GM18507 (cell line): Measurements from ENCODE around the gene DLGAP4.
"Not testable (repeated sequence)": the region's sequence is repeated elsewhere in the genome, so short reads cannot be mapped to it uniquely, and the experiment has no call there.

Source experiments
- DNase-seq: peaks from one replicate; pipeline ENCODE4 v3.0.0; 2011; ENCODE audit warnings: low read depth; ENCODE audit not compliant: insufficient read length; ENCODE audit errors: extremely low spot score
- FAIRE-seq: peaks from 2 replicates; lab custom pipeline; 2011; peaks lifted over from hg19 to GRCh38; lab: Jason Lieb, UNC

DLGAP4 gene

DNA sequence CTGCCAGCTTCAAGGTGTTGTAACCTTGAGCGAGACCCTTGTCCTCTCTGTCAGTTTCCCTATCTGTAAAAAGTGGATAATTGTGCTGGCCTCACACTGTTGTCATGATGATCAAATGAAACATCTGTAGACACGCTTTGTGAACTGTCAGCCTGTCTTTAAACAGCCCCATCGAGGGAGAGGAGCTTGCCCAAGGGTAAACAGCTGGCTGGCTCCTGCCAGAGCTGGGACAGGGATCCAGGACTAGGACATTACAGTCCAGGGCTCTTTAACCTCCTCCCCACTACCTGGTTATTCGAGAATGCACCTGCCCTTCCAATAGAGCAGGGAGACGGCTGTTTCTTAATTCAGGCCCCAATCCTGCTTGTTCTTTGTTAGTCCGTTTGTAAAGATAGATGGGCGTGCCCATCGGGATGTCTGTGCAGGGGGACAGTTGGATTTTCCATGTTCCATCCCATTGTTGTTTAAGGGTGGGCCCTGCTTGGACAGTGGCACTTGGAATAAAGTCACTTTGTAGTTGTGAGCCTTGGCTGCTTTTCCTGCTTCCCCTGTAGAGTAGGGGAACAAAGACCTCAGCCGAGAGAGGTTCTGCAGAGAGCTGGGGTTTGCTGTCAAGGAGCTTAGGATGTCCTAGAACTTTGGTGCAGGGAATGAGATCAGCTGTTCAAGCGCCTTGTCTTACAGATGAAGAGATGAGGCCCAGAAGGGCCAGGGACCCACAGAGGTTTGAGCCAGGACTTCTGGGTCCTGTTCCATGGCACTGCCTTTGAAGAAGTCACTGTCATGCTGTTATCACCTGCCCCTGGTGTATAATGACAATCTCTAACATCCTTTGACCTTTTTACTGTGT lies 157.3 kb downstream of the DLGAP4 start:
- no peak for FAIRE-seq

DNA sequence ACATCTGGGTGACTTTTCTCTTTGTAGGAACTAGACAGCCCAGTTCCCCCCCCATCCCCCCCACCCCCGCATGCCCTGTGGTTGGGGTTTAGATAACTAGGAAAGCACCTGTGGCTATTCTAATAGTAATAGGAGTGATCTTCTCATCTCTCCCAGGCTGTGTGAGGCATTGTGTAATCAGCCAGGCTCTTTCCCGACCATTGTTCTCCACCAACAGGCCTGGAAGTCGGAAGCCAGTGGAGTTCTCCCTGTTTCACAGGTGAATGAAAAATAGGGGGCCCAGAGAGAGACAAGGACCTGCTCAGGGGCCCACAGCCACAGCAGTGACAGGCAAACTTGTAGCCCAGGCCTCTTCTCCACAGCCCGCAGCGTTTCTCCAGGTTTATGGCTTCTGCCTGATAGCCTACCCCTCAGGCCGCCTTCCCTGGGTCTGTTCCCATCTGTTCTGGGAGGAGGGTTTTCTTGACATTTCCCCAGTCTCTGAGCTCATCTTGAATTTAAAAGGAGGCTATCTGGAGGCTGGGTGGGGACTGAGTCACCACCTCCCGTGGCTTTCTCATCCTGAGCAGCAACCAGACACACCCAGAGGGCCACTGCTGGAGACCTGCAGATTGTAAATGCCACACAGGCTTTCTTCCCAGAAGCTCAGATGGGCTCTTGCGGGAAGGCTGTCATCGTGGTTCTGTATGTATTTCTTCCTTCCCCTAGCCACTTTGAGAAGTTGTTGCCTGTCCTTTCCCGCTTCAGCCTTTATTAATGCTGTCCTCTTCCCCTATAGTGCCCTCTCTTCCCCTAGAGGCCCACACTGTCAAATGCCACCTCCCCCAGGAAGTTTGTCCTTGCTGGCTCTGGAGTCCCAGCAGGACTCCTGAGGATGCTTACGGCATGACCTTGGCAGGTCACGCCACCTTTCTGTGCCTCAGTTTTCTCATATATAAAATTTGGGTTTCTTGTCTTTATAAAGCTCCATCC lies 159.3 kb downstream of the DLGAP4 start:
- FAIRE-seq (no peak), DNase-seq (no peak)

More for the DNA sequence above, 157.3 kb downstream of the DLGAP4 start:
- no peak for DNase-seq

DNA sequence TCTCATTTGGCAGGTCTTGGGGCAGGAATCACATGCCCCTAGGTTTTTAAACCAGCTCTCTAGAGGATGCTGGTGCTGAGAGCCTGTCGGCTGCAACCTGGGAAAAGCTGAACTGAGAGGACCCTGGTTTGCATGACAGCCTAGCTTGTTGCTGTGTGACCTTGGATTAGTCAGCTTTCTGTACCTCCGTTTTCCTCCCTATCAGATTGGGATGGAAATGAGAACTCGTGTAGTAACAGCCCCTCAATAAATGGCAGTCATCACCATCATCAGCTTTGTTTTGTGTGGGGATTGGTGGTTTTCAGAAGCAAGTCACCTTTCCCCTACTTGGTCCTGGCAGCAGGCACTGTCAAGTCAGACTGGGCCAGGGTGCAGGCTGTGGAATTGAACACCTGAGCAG lies 159.9 kb downstream of the DLGAP4 start:
- FAIRE-seq, result peak; percentile 33
- no peak for DNase-seq

DNA sequence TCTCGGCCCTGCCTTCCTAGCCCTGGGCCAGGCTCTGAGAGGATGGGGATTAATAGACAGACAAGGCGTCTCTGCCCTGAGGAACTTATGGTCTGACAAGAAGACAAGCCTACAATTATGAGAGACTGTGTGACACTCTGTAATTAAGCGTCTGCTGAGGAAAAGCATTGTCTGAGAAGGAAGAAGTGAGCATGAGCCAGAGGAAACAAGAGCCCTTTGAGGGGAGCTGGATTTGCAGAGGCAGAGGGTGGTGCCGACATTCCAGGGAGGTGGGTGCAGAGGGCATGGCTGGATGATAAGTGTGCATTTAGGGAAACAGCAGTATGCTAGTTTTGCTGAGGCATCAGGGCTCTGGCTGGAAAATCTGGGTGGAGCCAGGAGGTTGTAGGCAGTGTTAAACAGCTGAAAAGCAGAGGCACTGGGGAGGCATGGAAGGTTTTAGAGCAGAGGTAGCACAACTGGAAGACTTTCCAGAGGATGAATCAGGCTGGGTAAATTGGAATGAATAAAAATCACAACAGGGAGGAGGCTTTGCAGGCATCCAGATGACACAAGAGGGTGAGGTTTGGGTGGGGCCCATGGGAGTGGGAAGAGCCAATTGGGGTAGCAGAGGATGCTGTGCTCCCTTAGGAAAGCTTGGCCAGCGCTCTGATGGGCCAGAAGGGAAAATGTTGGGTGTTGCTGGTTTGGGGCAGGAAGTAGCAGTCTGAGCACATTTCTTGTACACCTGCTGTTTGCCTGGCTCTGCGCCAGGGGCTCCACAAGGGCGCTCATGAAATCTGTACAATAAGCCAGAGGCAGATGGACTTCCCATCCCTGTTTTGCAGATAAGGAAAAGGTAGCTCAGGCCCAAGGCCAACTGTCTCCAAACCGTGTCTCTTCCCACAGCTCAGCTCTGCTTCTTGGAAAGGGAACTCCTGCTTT lies 161.2 kb downstream of the DLGAP4 start:
- FAIRE-seq (peak; percentile 85), DNase-seq (no peak)

DNA sequence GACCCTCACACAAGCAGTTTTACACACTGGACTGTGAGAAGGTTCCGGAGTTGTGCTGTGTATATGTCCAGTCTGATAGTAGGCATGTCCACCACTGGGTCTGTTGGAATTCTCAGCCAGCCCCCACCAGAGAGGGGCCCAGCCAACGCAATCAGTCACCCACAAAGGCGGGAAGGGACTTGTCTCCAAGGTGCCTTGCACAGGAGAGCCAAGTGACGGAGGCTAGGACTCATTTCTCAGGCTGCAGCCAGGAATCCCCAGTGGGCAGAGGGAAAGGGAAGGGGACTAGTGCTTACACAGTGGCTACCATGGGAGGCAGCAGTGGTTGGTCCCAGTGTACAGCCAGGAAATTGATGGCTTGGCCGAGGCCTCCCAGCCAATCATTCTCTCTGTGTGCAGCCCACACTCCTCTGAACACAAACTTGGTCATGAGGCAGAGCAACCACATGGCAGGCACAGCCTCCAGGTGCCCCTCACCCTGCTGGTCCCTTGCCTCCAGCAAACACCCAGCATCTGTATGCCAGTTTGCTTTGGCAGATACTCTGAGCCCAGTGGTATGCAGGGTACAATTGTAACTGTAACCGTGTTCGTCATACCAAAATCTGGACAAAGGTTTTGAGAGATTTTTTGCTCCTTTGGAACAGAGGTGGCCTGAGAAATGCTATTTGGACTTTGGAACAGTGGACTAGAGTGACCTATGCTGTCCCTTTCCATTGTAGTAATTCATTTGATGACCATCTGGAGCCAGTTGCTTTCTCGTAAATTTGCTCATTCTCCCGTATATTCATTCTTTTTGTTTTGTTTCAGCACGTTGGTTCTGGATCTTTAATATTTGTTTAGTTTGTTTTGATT lies 162.2 kb downstream of the DLGAP4 start:
- no peak for DNase-seq
- FAIRE-seq, result no peak

DNA sequence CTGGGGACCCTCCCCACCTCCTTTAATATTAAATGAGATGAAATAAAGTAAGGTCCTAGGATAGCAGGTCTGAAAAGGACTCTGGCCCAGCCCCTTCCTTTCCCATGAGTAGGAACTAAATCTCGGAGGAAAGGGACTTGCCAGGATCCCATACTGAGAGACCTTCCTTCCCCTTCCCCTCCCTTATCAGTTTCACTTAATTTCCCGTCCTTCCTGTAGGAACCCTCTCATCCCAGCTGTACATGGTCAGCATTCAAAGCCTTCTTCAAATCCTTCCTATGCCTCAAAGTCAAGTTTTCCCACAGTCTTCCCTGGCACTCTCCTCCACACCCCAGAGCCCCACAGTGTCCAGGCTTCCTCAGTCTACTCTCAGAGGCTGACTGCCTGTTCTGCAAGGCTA lies 163.8 kb downstream of the DLGAP4 start:
- DNase-seq (no peak), FAIRE-seq (no peak)

DNA sequence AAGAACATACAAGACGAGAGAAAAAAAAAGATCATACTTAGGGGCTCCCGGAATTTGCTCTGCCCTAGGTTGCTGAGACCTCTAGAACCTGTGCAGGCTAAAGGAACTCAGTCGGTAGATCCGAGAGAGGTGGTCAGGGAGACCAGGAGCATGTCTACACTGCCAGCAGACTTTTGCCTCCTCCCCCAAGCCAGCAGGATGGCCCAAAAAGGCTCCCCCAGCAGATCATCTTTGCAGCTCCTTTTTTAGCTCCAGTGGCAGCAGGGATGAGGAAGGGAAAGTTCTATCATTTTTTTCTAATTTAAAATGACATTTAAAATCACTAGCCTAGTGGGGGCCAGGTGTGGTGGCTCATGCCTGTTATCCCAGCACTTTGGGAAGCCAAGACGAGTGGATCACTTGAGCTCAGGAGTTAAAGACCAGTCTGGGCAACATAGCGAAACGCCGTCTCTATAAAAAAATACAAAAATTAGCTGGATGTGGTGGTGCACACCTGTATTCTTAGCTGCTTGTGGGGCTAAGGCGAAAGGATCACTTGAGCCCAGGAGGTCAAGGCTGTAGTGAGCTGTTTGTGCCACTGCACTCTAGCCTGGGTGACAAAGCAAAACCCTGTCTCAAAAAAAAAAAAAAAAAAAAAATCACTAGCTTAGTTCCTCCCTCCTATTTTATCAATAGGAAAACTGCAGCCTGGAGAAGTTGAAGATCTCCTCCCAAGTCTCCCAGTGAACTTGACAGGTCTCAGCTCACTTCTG lies 165.9 kb downstream of the DLGAP4 start:
- FAIRE-seq (no peak), DNase-seq (no peak)

DNA sequence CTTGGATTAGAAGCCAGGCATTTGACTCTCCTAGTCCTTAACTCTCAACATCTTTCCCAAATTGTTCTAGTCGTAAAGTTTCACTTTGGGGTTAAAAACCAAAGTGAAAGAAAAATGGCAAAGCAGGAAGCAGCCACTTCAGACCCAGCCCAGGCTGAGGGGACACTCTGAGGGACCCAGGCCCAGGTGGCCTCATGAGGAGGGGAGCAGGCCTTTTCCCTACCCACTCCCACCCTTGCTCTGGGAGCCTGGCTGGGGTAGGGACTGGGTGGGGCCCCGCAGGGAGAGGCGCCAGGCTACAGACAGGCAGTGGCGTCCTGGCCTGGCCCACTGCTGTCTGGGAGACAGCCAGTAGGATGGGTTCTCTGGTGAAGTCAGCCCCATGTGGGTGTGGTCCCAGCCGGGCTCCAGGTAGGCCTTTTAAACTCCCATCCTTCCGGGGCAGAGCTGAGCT lies 166.5 kb downstream of the DLGAP4 start:
- no peak for DNase-seq
- FAIRE-seq, result no peak

DNA sequence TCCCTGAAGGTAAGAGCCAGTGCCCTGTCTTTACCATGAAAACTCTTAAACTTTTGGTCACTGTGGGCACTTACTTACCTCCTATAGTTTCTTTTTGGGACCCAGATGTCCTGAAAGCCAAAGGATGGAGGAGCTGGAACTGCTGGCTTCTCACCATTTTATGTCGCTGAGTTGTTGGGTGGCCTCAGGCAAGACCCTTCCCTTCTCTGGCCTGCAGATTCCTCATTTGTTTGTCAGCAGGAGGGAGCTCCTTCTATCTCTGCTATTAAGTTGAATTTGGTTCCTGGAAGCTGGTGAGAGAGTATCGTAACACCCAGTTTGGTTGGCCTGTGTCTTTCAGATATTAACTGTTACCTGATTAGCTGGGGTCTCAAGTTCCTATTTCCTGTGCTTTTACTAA lies 167.0 kb downstream of the DLGAP4 start:
- FAIRE-seq (no peak), DNase-seq (no peak)

DNA sequence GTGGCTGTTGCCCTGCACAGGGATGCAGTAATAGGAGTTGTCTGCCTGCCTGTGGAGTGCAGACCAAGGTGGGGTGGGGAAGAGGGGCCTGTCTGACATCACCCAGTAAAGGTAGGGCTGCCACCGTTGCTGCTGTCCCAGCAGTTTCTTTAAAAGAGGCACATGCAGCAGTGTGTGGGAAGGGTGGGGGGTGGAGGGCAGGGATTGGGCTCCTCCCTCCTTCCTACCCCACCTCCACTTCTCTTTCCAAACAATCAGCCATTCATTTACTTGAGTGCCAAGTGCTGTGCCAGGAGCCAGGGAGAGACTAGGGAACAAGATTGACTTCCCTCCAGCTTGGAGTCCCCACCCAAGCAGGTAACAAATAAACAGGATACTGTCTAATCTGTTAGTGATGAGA lies 168.4 kb downstream of the DLGAP4 start:
- DNase-seq, result no peak
- no peak for FAIRE-seq

DNA sequence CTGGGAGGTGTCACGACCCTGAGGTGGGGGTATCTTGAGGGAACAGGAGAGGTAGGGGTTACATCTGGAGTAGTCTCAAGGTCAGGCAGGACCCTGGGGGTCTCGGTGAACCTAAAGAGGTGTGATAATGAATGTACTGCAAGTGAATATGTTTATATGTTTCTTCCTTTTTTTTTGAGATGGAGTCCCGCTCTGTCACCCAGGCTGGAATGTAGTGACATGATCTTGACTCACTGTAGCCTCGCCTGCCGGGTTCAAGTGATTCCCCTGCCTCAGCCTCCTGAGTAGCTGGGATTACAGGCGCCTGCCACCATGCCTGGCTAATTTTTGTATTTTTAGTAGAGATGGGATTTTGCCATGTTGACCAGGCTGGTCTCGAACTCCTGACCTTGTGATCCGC lies 168.9 kb downstream of the DLGAP4 start:
- not testable (repeated sequence) for DNase-seq, FAIRE-seq

DNA sequence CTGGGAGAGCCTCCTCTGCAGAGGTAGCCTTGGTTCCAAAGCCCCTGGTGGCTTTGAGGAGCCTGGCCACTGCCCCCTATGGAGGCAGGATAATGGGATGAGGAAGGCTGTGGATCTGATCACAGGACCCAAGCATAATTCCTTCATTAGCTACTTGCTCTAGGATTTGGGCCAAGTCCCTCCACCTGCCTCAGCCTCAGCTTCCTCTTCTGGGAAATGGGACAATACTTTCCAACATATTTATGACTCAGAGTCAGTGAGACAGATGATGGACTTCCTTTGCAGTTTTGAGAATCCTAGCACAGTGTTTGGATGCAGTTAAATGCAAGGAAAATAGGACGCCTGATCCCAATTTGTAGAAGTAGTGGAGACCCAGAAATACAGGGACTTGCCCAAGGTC lies 171.3 kb downstream of the DLGAP4 start:
- DNase-seq, result no peak
- FAIRE-seq, result no peak

DNA sequence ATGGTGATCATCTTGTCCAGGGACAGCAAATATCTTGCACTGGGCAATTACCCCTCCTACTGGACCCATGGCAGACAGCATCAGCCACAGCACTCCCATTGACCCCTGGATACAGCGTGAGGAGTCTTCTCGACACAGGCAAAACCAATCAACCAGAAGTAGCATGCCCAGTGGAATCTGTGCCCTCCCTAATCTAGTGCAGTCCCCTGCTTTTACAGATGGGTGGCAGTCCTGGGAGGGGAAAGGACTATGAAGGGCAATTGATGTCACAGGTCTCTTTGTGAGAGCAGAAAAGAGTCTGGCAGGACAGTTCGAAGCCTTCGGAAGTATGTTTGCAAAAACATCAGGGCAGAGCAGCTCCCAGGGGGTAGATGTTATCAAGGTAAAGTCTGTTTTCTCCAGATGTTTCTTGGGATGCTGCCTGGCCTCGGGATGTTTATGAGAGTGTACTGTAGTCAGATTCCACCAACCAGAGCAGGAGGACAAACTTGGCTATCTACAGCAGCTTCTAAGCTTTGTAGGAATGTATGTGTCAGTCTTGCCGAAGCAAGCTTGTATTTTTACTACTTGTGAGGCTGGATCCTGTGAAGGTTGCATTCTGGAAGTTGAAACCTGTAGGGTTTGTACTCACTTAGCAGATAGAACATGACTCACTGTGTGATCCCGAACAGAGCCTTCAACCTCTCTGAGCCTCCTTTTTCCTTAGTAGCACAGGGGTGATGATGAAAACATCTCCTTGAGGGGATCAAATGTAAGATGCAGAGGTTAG lies 172.2 kb downstream of the DLGAP4 start:
- DNase-seq, result no peak
- FAIRE-seq, result no peak

DNA sequence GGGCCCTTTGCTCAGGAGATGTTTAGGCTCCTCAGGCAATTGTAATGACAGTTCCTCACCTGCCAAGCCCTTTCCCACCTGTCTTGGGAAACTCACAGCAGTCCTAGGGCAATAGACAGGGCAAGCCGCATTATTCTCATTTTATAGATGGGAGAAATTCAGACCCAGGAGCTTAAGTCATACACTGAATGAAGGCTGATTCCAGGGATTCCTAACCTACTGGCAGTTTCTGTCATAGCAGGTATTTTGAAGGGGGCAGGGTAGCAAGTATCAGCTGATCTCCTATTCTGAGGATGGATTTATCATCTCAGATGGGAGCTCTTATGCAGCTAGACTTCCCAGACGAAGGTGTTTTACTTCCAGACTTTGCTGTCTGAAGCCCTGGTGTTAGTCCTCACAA lies 173.8 kb downstream of the DLGAP4 start:
- no peak for DNase-seq
- no peak for FAIRE-seq

DNA sequence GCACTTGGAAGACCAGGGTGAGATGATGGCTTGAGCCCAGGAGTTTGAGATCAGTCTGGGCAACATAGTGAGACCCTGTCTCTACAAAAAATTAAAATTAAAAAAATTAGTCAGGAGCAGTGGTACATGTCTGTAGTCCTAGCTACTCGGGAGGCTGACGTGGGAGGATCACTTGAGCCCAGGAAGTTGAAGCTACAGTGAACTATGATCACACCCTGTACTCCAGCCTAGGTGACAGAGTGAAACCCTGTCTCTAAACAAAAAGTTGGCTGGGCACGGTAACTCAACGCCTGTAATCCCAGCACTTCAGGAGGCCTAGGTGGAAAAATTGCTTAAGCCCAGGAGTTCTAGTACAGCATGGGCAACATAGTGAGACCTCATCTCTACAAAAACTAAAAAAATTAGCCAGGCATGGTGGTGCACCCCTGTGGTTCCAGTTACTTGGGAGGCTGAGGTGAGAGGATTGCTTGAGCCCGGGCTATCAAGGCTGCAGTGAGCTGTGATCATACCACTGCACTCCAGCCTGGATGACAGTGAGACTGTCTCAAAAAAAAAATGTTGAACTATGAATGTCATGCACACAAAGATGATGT lies 174.4 kb downstream of the DLGAP4 start:
- FAIRE-seq (no peak), DNase-seq (no peak)

DNA sequence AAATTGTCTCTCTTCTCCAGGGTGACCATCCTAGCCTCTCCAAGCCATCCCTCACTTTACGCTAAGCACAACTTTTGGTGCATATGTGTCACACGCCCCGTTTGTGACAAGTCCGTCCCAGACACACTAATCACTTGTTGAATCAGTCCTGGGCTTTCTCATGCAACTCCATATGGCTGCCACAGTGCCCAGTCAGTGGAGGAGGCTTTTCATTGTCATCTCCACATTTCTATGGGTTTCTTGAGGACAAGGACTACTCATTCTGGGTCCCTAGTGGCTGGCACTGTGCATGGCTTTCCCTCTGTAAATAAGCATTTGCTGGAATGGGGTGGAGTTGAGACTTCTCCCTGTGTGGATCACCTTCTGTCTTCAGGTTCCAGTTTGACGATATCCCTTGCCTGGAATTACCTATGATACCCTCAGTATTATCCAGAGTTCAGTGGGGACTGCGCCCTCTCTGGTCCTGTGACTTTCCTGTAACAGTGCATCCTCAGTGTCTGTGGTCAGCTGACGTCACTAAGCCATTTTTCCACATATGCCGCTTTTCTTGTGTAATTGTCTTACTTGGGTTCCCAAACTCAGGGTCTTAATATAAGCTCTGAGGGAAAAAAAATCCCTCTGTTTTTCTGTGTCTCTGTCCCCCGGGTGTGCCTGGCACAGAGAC lies 175.4 kb downstream of the DLGAP4 start:
- FAIRE-seq, result no peak
- DNase-seq, result no peak
